Neuron (in vitro differentiated cells): ENCODE measurements around the gene SUMF1.
"Not testable (repeated sequence)": the region's sequence is repeated elsewhere in the genome, so short reads cannot be mapped to it uniquely, and the experiment has no call there.

Experiments
- H2AFZ ChIP-seq: one replicate; pipeline ENCODE4 v1.6.1; 2013; ENCODE audit warnings: low read depth, mild to moderate bottlenecking, inconsistent platforms, low read length, moderate library complexity
- H3K27me3 ChIP-seq: one replicate; pipeline ENCODE4 v1.6.1; 2013; ENCODE audit warnings: low read length; ENCODE audit not compliant: insufficient read depth
- H3K36me3 ChIP-seq: one replicate; pipeline ENCODE4 v1.6.1; 2013; ENCODE audit warnings: low read length; ENCODE audit not compliant: insufficient read depth
- H3K4me1 ChIP-seq: one replicate; pipeline ENCODE4 v1.6.1; 2013; ENCODE audit warnings: low read length; ENCODE audit not compliant: insufficient read depth
- H3K4me3 ChIP-seq: 2 replicates; pipeline ENCODE4 v1.5.1; 2013; ENCODE audit warnings: mild to moderate bottlenecking, low read length, moderate library complexity
- H3K9me3 ChIP-seq: one replicate; pipeline ENCODE4 v1.6.1; 2013; ENCODE audit warnings: low read length

Gene SUMF1

DNA sequence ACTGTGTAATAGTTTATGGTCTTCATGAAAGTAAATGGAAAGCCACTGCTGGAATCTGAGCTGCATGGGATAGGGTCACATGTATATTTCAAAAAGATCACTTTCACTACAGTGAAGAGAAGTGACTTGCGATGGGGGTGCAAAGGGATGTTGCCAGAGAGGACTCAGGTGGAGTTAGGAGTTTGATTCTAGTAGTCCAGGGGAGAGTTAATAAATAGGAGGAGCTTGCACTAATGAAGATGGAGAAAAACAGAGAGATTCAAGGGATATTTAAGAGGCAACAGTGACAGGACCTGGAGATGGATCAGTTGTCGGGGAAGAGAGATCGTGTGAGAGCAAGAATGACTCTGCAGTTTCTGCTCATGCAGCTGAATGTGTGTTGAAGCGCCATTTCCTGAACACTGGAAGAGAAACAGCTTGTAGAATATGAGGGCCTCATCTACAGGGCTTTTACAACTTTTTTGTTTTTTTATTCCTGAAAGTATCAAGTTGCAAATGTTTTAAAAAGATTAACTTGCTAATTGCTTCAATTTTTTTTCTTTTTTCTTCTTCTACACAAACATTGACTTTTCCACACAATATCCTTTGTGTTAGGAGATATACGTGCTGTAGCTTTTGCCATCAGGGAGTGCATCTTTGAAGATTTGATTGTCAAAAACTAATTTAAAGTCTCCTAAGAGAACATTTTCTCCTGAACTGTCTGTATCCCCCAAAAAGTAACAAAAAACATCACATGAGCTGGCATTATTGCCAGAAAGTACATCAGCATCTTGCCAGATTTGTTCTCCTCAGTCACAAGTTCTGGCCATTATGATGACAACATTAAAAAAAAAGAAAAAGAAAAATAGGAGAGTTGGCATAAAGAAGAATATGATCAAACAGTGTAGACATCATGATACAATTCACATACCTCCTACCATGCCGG is 126.4 kb downstream of the SUMF1 start:
- H2AFZ ChIP-seq: no peak overlapping the region
- H3K27me3 ChIP-seq: no peaks in the 10 kb centered on the region
- H3K9me3 ChIP-seq: peaks cover 3% of the 10 kb centered on the region
- H3K36me3 ChIP-seq: no peaks in the 10 kb centered on the region
- no peak overlapping the region for H3K4me3 ChIP-seq
- H3K4me1 ChIP-seq: peaks cover 12% of the 10 kb centered on the region

DNA sequence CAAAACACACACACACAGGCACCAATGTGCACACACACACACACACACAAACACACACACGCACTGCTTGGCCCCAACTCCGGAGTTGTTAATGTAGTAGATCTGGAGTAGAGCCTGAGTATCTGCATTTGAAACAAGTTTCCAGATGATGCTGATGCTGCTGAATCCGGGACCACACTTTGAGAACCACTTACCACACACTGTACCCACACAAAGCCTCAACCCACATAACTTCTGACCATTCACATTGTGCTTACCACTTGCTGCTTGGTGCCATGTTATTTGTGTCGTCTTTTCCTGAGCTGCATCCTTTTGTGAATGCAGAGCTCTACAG is 127.0 kb downstream of the SUMF1 start:
- H3K36me3 ChIP-seq: no peaks in the 10 kb centered on the region
- peaks cover 12% of the 10 kb centered on the region for H3K4me1 ChIP-seq
- H3K9me3 ChIP-seq: peaks cover 3% of the 10 kb centered on the region
- H3K4me3 ChIP-seq: no peak overlapping the region
- H3K27me3 ChIP-seq: no peaks in the 10 kb centered on the region
- H2AFZ ChIP-seq: no peak overlapping the region

DNA sequence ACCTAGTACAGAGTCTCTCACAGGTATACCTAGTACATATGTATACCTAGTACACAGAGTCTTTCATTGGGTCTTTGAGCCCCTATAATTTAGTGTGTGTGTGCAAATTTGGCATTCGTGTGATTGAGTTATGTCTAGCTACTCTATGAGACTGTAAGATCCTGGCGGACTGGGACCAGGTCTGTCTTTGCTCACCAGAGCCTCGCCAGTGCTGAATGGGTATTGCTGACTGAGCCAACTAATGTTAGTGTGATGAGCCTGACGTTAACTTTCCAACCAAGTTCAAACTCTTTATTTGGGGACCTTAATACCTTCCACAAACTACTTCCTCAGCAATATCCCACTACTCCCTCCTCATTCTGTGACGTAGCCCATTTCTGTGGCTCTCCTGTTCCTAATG is 128.3 kb downstream of the SUMF1 start:
- Histone ChIP-seq H3K27me3 (no peaks in the 10 kb centered on the region), H3K36me3 (no peaks in the 10 kb centered on the region), H3K9me3 (peaks cover 3% of the 10 kb centered on the region), H3K4me3 (no peak overlapping the region), H3K4me1 (peaks cover 12% of the 10 kb centered on the region), H2AFZ (no peak overlapping the region)

DNA sequence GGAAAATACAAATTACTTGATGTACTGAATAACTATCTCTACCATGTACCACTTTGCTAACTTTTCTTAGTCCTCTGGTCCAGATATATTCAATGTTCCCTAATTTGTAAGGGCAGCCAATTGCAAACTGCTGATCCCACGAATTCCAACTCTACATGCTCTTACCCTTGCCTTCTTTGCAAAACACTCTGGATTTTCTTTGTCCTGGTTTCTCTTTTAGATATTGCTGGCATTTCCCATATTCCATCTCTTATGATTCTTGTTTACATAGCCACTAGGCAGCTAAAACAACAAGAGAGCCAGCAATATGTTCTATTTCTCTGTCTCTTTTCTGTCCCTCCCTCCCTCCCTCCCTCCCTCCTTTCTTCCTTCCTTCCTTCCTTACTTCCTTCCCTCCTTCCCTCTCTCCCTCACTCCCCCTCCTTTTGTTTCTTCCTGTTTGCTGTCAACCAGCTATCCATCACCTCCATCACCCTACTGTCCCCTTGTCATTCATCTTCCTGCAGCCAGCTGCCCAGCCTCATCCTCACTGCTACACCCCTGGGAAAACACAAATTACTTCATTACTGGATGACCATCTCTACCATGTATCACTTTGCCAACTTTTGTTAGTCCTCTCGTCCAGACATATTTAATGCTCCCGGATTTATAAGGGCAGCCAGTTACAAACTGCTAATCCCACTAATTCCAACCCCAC is 130.1 kb downstream of the SUMF1 start:
- Histone ChIP-seq H3K27me3 (no peaks in the 10 kb centered on the region), H3K36me3 (no peaks in the 10 kb centered on the region), H3K4me3 (no peak overlapping the region), H3K9me3 (peaks cover 3% of the 10 kb centered on the region), H2AFZ (no peak overlapping the region), H3K4me1 (peaks cover 12% of the 10 kb centered on the region)

GRCh38 chr3:4335840-4336562 is 131.1 kb downstream of the SUMF1 start:
- peaks cover 6% of the 10 kb centered on the region for H3K4me1 ChIP-seq
- H3K27me3 ChIP-seq: no peaks in the 10 kb centered on the region
- H3K9me3 ChIP-seq: peaks cover 3% of the 10 kb centered on the region
- H2AFZ ChIP-seq: no peak overlapping the region
- no peaks in the 10 kb centered on the region for H3K36me3 ChIP-seq
- H3K4me3 ChIP-seq: no peak overlapping the region

DNA sequence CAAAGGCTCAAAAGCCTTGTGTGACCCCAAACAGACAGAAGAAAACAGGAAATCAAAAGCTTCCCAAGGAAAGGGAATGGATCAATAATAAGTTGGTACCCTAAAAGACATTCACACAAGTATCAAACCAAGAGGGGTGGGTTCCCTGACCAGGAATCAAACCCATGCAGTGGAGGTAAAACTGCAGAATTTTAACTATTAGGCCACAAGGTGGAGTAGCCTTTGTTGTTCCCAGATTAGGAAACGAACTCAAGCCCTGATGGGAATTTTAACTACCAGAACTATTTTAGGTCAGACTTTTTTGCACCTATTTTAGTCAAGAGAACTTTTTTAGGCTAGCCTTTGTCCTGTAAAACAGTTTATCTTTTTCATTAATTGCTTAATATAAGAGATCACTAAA is 132.5 kb downstream of the SUMF1 start:
- no peak overlapping the region for H2AFZ ChIP-seq
- H3K9me3 ChIP-seq: no peaks in the 10 kb centered on the region
- no peak overlapping the region for H3K4me3 ChIP-seq
- no peaks in the 10 kb centered on the region for H3K4me1 ChIP-seq
- no peaks in the 10 kb centered on the region for H3K36me3 ChIP-seq
- H3K27me3 ChIP-seq: no peaks in the 10 kb centered on the region

GRCh38 chr3:4332991-4333390 is 134.1 kb downstream of the SUMF1 start:
- H3K9me3 ChIP-seq: no peaks in the 10 kb centered on the region
- H3K4me1 ChIP-seq: no peaks in the 10 kb centered on the region
- no peaks in the 10 kb centered on the region for H3K36me3 ChIP-seq
- no peaks in the 10 kb centered on the region for H3K27me3 ChIP-seq
- no peak overlapping the region for H3K4me3 ChIP-seq
- H2AFZ ChIP-seq: no peak overlapping the region

DNA sequence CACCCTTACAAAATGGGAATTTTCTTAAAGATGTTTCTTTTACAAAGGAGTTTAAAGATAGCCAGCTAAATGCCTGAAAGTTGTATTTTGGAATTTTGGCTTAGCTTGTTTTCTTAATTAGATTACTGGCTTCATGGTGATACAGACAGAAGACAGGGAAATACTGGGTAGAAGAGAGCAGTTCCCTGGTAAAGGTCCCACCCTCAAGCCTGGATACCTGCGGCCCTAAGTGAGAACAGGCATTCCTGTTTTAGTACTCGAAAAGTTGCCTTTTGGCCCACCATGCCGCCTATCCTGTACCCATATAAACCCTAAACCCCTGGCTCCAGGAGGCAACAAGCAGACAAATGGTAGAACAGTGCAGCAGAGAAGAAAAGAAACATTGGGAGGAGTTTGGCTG is 134.5 kb downstream of the SUMF1 start:
- H3K4me1 ChIP-seq: no peaks in the 10 kb centered on the region
- H3K4me3 ChIP-seq: no peak overlapping the region
- no peaks in the 10 kb centered on the region for H3K9me3 ChIP-seq
- no peak overlapping the region for H2AFZ ChIP-seq
- H3K36me3 ChIP-seq: no peaks in the 10 kb centered on the region
- no peaks in the 10 kb centered on the region for H3K27me3 ChIP-seq

GRCh38 chr3:4332111-4332510 is 135.0 kb downstream of the SUMF1 start:
- H3K27me3 ChIP-seq: no peaks in the 10 kb centered on the region
- H3K36me3 ChIP-seq: no peaks in the 10 kb centered on the region
- H3K9me3 ChIP-seq: no peaks in the 10 kb centered on the region
- H2AFZ ChIP-seq: no peak overlapping the region
- H3K4me3 ChIP-seq: no peak overlapping the region
- no peaks in the 10 kb centered on the region for H3K4me1 ChIP-seq

DNA sequence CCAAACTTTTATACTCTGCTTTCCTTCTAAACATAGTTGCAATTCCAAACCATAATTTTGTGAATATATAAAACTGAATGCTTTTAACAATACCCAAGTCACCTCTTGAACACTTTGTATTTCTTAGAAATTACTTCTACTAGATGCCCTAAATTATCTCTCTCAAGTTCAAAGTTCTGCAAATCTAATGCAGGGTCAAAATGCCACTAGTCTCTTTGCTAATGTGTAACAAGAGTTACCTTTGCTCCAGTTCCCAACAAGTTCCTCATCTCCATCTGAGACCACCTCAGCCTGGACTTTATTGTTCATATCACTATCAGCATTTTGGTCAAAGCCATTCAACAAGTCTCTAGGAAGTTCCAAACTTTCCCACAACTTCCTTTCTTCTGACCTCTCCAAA is 137.3 kb downstream of the SUMF1 start:
- not testable (repeated sequence) for H3K4me1 ChIP-seq, H3K9me3 ChIP-seq, H3K36me3 ChIP-seq, H3K27me3 ChIP-seq, H2AFZ ChIP-seq, H3K4me3 ChIP-seq

- Histone ChIP-seq H2AFZ (no peak overlapping the region), H3K4me3 (no peak overlapping the region), H3K27me3 (no peaks in the 10 kb centered on the region), H3K36me3 (no peaks in the 10 kb centered on the region), H3K9me3 (no peaks in the 10 kb centered on the region), H3K4me1 (no peaks in the 10 kb centered on the region)
Observed at GRCh38 chr3:4326868-4327267, 140.2 kb downstream of the SUMF1 start.

- Histone ChIP-seq H3K4me1 (no peaks in the 10 kb centered on the region), H3K4me3 (no peak overlapping the region), H3K27me3 (no peaks in the 10 kb centered on the region), H3K36me3 (peaks cover 2% of the 10 kb centered on the region), H2AFZ (no peak overlapping the region), H3K9me3 (no peaks in the 10 kb centered on the region)
Observed at GRCh38 chr3:4323246-4324027, 143.6 kb downstream of the SUMF1 start.
